GM12873 (cell line): Measurements from ENCODE around the gene TRNT1.

Source experiments
- CTCF ChIP-seq: IDR thresholded peaks from 2 replicates; pipeline ENCODE4 v1.5.1; 2012; ENCODE audit warnings: low read depth, mild to moderate bottlenecking, moderate library complexity, low read length, control low read depth; ENCODE audit not compliant: insufficient read depth; ENCODE audit errors: missing control alignments

Gene TRNT1

GRCh38 chr3:3126477-3127431, at the start of gene TRNT1:
TSS of gene TRNT1 (plus strand) at chr3:3126940. CDS start at chr3:3129041, 2,101 bp downstream.
- no peak for TF ChIP-seq CTCF

GRCh38 chr3:3080309-3080708, 46.4 kb upstream of the TRNT1 start:
- no peak for TF ChIP-seq CTCF

- TF ChIP-seq CTCF = no peak
These were observed 45.1 kb upstream of the TRNT1 start for GRCh38 chr3:3081381-3082233.

- no peak for TF ChIP-seq CTCF
These were observed 44.4 kb upstream of the TRNT1 start for GRCh38 chr3:3082234-3082924.

GRCh38 chr3:3084890-3085289, 41.9 kb upstream of the TRNT1 start:
- TF ChIP-seq CTCF = peak; percentile 46

GRCh38 chr3:3085782-3086181, 41.0 kb upstream of the TRNT1 start:
- TF ChIP-seq CTCF = no peak
